ENCODE measurements around the gene BHLHE41.

The BHLHE41 gene

GRCh38 chr12:26124446-26125399 lies at the start of gene BHLHE41:
TSS of gene BHLHE41 (minus strand) at chr12:26125037. CDS start at chr12:26124779, 258 bp downstream.
- no peak for DNase-seq

- no peak for DNase-seq
These were observed 48.2 kb upstream of the BHLHE41 start for GRCh38 chr12:26172946-26173552.

- DNase-seq = no peak
These were observed 47.7 kb upstream of the BHLHE41 start for GRCh38 chr12:26172539-26172938.

- no peak for DNase-seq
These were observed 47.2 kb upstream of the BHLHE41 start for GRCh38 chr12:26172013-26172412.

GRCh38 chr12:26164118-26164517 lies 39.3 kb upstream of the BHLHE41 start:
- DNase-seq = no peak

GRCh38 chr12:26162905-26163304 lies 38.1 kb upstream of the BHLHE41 start:
- DNase-seq = no peak

GRCh38 chr12:26162174-26162573 lies 37.3 kb upstream of the BHLHE41 start:
- DNase-seq = no peak

GRCh38 chr12:26158078-26158764 lies 33.4 kb upstream of the BHLHE41 start:
- no peak for DNase-seq

GRCh38 chr12:26157001-26157400 lies 32.2 kb upstream of the BHLHE41 start:
- no peak for DNase-seq

- no peak for DNase-seq
These were observed 31.5 kb upstream of the BHLHE41 start for GRCh38 chr12:26156201-26156871.

GRCh38 chr12:26153421-26154154 lies 28.8 kb upstream of the BHLHE41 start:
- no peak for DNase-seq

GRCh38 chr12:26152507-26153102 lies 27.8 kb upstream of the BHLHE41 start:
- DNase-seq = no peak

- no peak for DNase-seq
These were observed 26.1 kb upstream of the BHLHE41 start for GRCh38 chr12:26150736-26151450.

- no peak for DNase-seq
These were observed 25.2 kb upstream of the BHLHE41 start for GRCh38 chr12:26149968-26150500.

GRCh38 chr12:26148291-26148690 lies 23.5 kb upstream of the BHLHE41 start:
- no peak for DNase-seq

GRCh38 chr12:26143291-26143690 lies 18.5 kb upstream of the BHLHE41 start:
- DNase-seq = no peak

- DNase-seq = no peak
These were observed 14.0 kb upstream of the BHLHE41 start for GRCh38 chr12:26138860-26139259.

GRCh38 chr12:26136688-26137087 lies 11.9 kb upstream of the BHLHE41 start:
- DNase-seq = no peak

- no peak for DNase-seq
These were observed 10.7 kb upstream of the BHLHE41 start for GRCh38 chr12:26135571-26135970.

- no peak for DNase-seq
These were observed 10.2 kb upstream of the BHLHE41 start for GRCh38 chr12:26135010-26135420.

- DNase-seq = no peak
These were observed 9.7 kb upstream of the BHLHE41 start for GRCh38 chr12:26134540-26134939.

All from NCI-H1092 treated with DMSO at 0.1 percent for 48 hours (cell line).